IMR-90 (cell line): ENCODE data around the gene RORC. TPM values are rescaled to one million over a fixed set of nuclear protein-coding genes. Genes with fewer than 3 reads are reported as not detected.

Source experiments
- ATAC-seq: fragments of 200-7000 bp; cut with Tn5 transposase; 2 replicates; pipeline ENCODE4 v1.9.1; 2020; ENCODE audit warnings: low read depth, mild to moderate bottlenecking, moderate library complexity
- BruUV-seq: library from RNA; stranded (reverse); fragments of 400-500 nt; replicated peaks from 2 replicates; lab custom pipeline; 2021; lab: Mats Ljungman, UMichigan
- CTCF ChIA-PET: fragments of 300-600 bp; formaldehyde crosslinking; extraction: SDS; loops from one replicate; lab custom pipeline; 2021; ENCODE audit warnings: antibody characterized with exemption; lab: Yijun Ruan, JAX
- POLR2A ChIA-PET: fragments of 300-600 bp; sonication (Branson Sonifier 250); formaldehyde crosslinking; loops from one replicate; lab custom pipeline; 2022; ENCODE audit warnings: antibody characterized with exemption; ENCODE audit not compliant: unreplicated experiment; lab: Charles Lee
- DNase-seq: peaks from one replicate; pipeline ENCODE4 v3.0.0; 2013
- H2AFZ ChIP-seq: replicated peaks from 2 replicates; pipeline ENCODE3; 2013; ENCODE audit warnings: low read length, mild to moderate bottlenecking; ENCODE audit not compliant: poor library complexity
- H2AK5ac ChIP-seq: 2 replicates; pipeline ENCODE4 v1.6.1; 2013; ENCODE audit warnings: low read depth, low read length, inconsistent platforms
- H2AK9ac ChIP-seq: replicated peaks from 2 replicates; pipeline ENCODE3; 2013; ENCODE audit warnings: mild to moderate bottlenecking, low read depth, low read length, moderate library complexity; ENCODE audit not compliant: poor library complexity
- H2BK120ac ChIP-seq: 2 replicates; pipeline ENCODE4 v1.6.1; 2013; ENCODE audit warnings: low read depth, low read length, inconsistent platforms
- H2BK15ac ChIP-seq: 3 replicates; pipeline ENCODE4 v1.6.1; 2013; ENCODE audit warnings: low read depth, low read length, inconsistent platforms
- H2BK20ac ChIP-seq: 2 replicates; pipeline ENCODE4 v1.6.1; 2013; ENCODE audit warnings: low read depth, mild to moderate bottlenecking, inconsistent platforms, low read length, moderate library complexity
- H2BK5ac ChIP-seq: 2 replicates; pipeline ENCODE4 v1.6.1; 2013; ENCODE audit warnings: mild to moderate bottlenecking, low read depth, low read length, inconsistent platforms; ENCODE audit not compliant: poor library complexity, severe bottlenecking
- H3K14ac ChIP-seq: replicated peaks from 2 replicates; pipeline ENCODE4 v1.6.1; 2013; ENCODE audit warnings: low read depth, low read length, inconsistent platforms
- H3K18ac ChIP-seq: 2 replicates; pipeline ENCODE4 v1.6.1; 2013; ENCODE audit warnings: low read depth, low read length, control low read depth
- H3K23ac ChIP-seq: 2 replicates; pipeline ENCODE4 v1.6.1; 2013; ENCODE audit warnings: low read depth, low read length, inconsistent platforms
- H3K27ac ChIP-seq: 2 replicates; pipeline ENCODE4 v1.5.1; 2013; ENCODE audit warnings: mild to moderate bottlenecking, control low read depth, low read length; ENCODE audit not compliant: insufficient read depth
- H3K27me3 ChIP-seq: 2 replicates; pipeline ENCODE4 v1.6.1; 2013; ENCODE audit warnings: low read length; ENCODE audit not compliant: control insufficient read depth, insufficient read depth
- H3K36me3 ChIP-seq: 2 replicates; pipeline ENCODE4 v1.6.1; 2013; ENCODE audit warnings: low read length, mixed read lengths; ENCODE audit not compliant: control insufficient read depth, insufficient read depth
- H3K4ac ChIP-seq: 2 replicates; pipeline ENCODE4 v1.6.1; 2013; ENCODE audit warnings: low read depth, low read length, inconsistent platforms
- H3K4me1 ChIP-seq: 2 replicates; pipeline ENCODE4 v1.6.1; 2013; ENCODE audit warnings: low read length, mixed read lengths; ENCODE audit not compliant: control insufficient read depth, insufficient read depth
- H3K4me2 ChIP-seq: 2 replicates; pipeline ENCODE4 v1.6.1; 2013; ENCODE audit warnings: low read depth, mild to moderate bottlenecking, control low read depth, low read length, moderate library complexity
- H3K4me3 ChIP-seq: 2 replicates; pipeline ENCODE4 v1.5.1; 2013; ENCODE audit warnings: low read depth, mild to moderate bottlenecking, control low read depth, low read length, moderate library complexity; ENCODE audit not compliant: insufficient read depth
- H3K56ac ChIP-seq: 2 replicates; pipeline ENCODE4 v1.6.1; 2013; ENCODE audit warnings: low read length, inconsistent platforms; ENCODE audit not compliant: insufficient read depth; ENCODE audit errors: extremely low read depth
- H3K79me1 ChIP-seq, 2 experiments: 2 replicates each; pipeline ENCODE4 v1.6.1; 2013; ENCODE audit warnings: low read length in 2 of 2, inconsistent platforms in 1 of 2, low read depth in 1 of 2
- H3K9ac ChIP-seq: 2 replicates; pipeline ENCODE4 v1.6.1; 2013; ENCODE audit warnings: low read depth, low read length, control low read depth
- H3K9me1 ChIP-seq: 2 replicates; pipeline ENCODE4 v1.6.1; 2013; ENCODE audit warnings: low read length, inconsistent platforms; ENCODE audit not compliant: insufficient read depth
- H3K9me3 ChIP-seq: 2 replicates; pipeline ENCODE4 v1.6.1; 2013; ENCODE audit warnings: low read length; ENCODE audit not compliant: control insufficient read depth, insufficient read depth
- H4K20me1 ChIP-seq: 2 replicates; pipeline ENCODE4 v1.6.1; 2013; ENCODE audit warnings: low read length, inconsistent platforms; ENCODE audit not compliant: insufficient read depth
- H4K5ac ChIP-seq: 2 replicates; pipeline ENCODE4 v1.6.1; 2013; ENCODE audit warnings: mild to moderate bottlenecking, low read depth, low read length, control low read depth
- H4K8ac ChIP-seq, 2 experiments: 2 replicates each; pipeline ENCODE4 v1.6.1; 2013; ENCODE audit warnings: low read depth in 2 of 2, low read length in 2 of 2, control low read depth in 1 of 2, inconsistent platforms in 1 of 2
- H4K91ac ChIP-seq: 2 replicates; pipeline ENCODE4 v1.6.1; 2013; ENCODE audit warnings: low read depth, low read length, inconsistent platforms; ENCODE audit not compliant: insufficient read depth
- MAZ ChIP-seq: IDR thresholded peaks from 2 replicates; pipeline ENCODE4 v1.6.1; 2012; ENCODE audit warnings: low read depth, mild to moderate bottlenecking, low read length, improper control_type of control experiment, moderate library complexity, borderline replicate concordance
- WGBS, 2 experiments: methylation state at CpG; one replicate each; pipeline versions ENCODE4 v1.1.5 to v1.1.7; 2013; ENCODE audit warnings: missing lambda C conversion rate in 2 of 2; ENCODE audit not compliant: insufficient read length in 1 of 2; ENCODE audit errors: extremely low coverage in 2 of 2; 5-methylcytosine and 5-hydroxymethylcytosine counted together
- dilution Hi-C: fragments of 300-500 bp; cut with HindIII; formaldehyde crosslinking; loops from one replicate; pipeline ENCODE4 v1.14.3; 2018; ENCODE audit warnings: low sequenced_read_pairs; ENCODE audit not compliant: unreplicated experiment
- in situ Hi-C: fragments of 300-500 bp; cut with MboI; formaldehyde crosslinking; loops from 3 replicates; pipeline ENCODE4 v1.14.3; 2019; ENCODE audit warnings: low sequenced_read_pairs, inconsistent platforms, mixed read lengths
- intact Hi-C: fragments of 100-400 bp; cut with micrococcal nuclease; formaldehyde crosslinking; loops from 2 replicates; pipeline ENCODE4 v1.10.0; 2022
- polyA plus RNA-seq, 3 experiments: library from polyadenylated mRNA; depleted of rRNA; stranded (reverse); fragments of >200 nt; gene quantifications; 2 replicates each; pipeline ENCODE4 v1.2.3, GENCODE V29; 2012; ENCODE audit warnings: low replicate concordance in 1 of 3
- total RNA-seq: library from RNA; depleted of rRNA; stranded (reverse); fragments of >200 nt; gene quantifications from 2 replicates; pipeline ENCODE4 v1.2.3, GENCODE V29; 2012

The RORC gene
- total and polyA plus RNA-seq, 2 of the 4 experiments (the other 2 are of a cell fraction) = not detected

GRCh38 chr1:151823175-151823574 is 8.4 kb downstream of the RORC start:
- Histone ChIP-seq H3K9me1 (no peaks in the 10 kb centered on the region), H4K8ac (no peak overlapping the region), H2BK120ac (no peak overlapping the region), H4K91ac (no peak overlapping the region), H3K4ac (no peak overlapping the region), H4K20me1 (no peaks in the 10 kb centered on the region), H3K56ac (no peak overlapping the region), H4K5ac (no peak overlapping the region), H2AK5ac (no peak overlapping the region), H3K79me1 (no peaks in the 10 kb centered on the region), H3K9me3 (no peaks in the 10 kb centered on the region), H3K14ac (no peak overlapping the region), H2BK5ac (no peak overlapping the region), H2AK9ac (no peak overlapping the region), H2BK15ac (no peak overlapping the region), H3K4me3 (no peak overlapping the region), H3K18ac (no peak overlapping the region), H3K4me1 (no peaks in the 10 kb centered on the region), H3K9ac (no peak overlapping the region), H3K36me3 (no peaks in the 10 kb centered on the region), H3K23ac (no peak overlapping the region), H3K27ac (no peak overlapping the region), H2BK20ac (no peak overlapping the region), H3K27me3 (peaks cover 71% of the 10 kb centered on the region), H3K4me2 (no peak overlapping the region), H2AFZ (peak overlapping the region; percentile 39)
- WGBS, 2 experiments = 65% methylated on average over 4 of the region's 8 CpGs; no CpG with 5 or more reads in 1 of the 2 experiments
- ATAC-seq = no peak
- dilution Hi-C loops = no loop called here
- CTCF ChIA-PET = no interaction called here
- POLR2A ChIA-PET = no interaction called here
- intact Hi-C loops = no loop called here
- no TSS peak for BruUV-seq
- in situ Hi-C loops = no loop called here
- DNase-seq = no peak
- no peak for TF ChIP-seq MAZ
